ENCODE data around the gene OPN4. TPM values are rescaled to one million over a fixed set of nuclear protein-coding genes. Genes with fewer than 3 reads are reported as not detected.

Gene OPN4
- total RNA-seq, 4 donors from 2014 or later = 1.5 TPM; not detected in 3

DNA sequence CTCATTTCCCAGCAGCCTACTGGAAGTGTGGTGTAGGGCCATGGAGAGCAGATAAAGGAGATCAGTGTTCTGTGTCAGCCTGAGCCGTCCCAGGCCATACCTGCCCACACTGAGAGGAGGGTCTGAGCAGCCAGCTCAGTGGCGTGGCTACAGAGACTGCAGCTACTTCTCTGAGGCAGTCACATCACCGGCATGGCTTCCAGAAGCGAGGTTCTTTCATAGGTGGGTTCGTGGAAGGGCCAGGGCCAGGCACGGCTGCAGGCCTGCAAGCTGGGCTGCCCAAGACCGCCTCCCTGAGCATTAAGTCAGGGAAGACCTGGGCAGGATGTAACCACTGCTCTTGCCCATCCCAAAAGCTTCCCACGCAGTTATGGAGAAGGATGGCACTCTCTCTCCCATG, 48.8 kb downstream of the OPN4 start:
- no peaks in the 10 kb centered on the region for H3K9me3 ChIP-seq
- H3K27me3 ChIP-seq = no peaks in the 10 kb centered on the region
- no peak for DNase-seq
- intact Hi-C loops (cut with DNase I; ENCODE audit: low total_unique reads) = no loop called here
- TF ChIP-seq POLR2A (IDR thresholded peaks at IDR 0.05) = no peak
- no peak overlapping the region for H3K27ac ChIP-seq
- WGBS, 2 donors (ENCODE audit: low coverage in 1 of 2) = 92% methylated on average over 8 of the region's 8 CpGs; no CpG with 5 or more reads in 1 of the 2 donors
- no peaks in the 10 kb centered on the region for H3K4me1 ChIP-seq
- H3K4me3 ChIP-seq = no peak overlapping the region
- H3K36me3 ChIP-seq = no peaks in the 10 kb centered on the region
- in situ Hi-C loops (cut with MboI; ENCODE audit: low pct_ligation_motif_present in 1 of 4, low pct_unique_long_range_greater_than_20kb in 1 of 4, low sequenced_read_pairs in 3 of 4) = loop anchor here in 1 of 4 donors (10.0 kb wide), 1 partner anchor 202 kb away; no protein-coding TSS in a partner anchor

DNA sequence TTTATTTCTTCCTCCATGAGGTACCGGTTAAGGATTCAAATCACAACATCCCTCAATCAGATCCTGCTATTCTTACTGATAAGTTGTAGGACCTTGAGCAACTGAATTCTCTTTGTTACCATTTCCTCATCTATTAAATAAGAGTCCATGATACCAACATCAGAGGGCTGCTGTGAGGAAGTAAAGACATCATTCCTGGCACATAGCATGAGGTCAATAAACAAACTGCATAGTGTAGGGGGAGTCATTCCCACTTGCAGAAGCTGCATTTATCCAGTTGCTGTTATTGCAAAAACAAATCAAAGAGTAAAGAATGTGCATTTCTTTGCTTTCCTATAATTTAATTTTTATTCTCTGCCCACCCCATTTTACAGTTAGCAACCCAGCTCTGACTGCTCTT, 50.8 kb downstream of the OPN4 start:
- intact Hi-C loops (cut with DNase I; ENCODE audit: low total_unique reads) = no loop called here
- TF ChIP-seq EP300 (IDR thresholded peaks at IDR 0.05; ENCODE audit: low read depth) (no peak), CTCF (IDR thresholded peaks at IDR 0.05) (no peak), POLR2AphosphoS5 (IDR thresholded peaks at IDR 0.05) (no peak), POLR2A (IDR thresholded peaks at IDR 0.05) (no peak)

DNA sequence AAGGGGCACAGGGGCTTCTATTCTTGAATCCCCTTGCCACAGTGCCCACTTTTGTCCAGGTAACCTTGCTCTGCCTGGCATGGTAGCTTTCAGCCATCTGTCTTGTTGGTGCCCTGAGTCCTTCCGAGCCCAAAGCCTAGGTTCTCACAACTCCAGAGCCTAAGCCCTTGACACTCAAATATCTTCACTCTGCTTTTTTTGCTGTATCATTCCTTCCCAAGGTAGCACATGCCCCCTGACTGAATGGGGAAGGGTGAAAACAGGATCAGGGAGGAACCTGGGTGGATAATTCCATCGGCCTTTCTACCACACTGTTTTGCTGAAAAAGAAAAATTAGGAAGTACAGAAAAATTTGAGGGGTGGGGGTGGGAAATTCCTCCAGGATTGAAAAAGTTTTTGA, 51.6 kb downstream of the OPN4 start:
- 50 to 93% methylated on average over 1 to 2 of the region's 2 CpGs for WGBS, 2 donors (ENCODE audit: low coverage in 1 of 2)
- no peak for DNase-seq
- H3K9me3 ChIP-seq = no peaks in the 10 kb centered on the region
- H3K4me1 ChIP-seq = peaks cover 2 to 7% (median 4%) of the 10 kb centered on the region in 4 donors
- no peak overlapping the region for H3K4me3 ChIP-seq
- H3K27me3 ChIP-seq = no peaks in the 10 kb centered on the region
- no peak for TF ChIP-seq EP300 (IDR thresholded peaks at IDR 0.05; ENCODE audit: low read depth)
- no peak for TF ChIP-seq POLR2A (IDR thresholded peaks at IDR 0.05)
- no peak for TF ChIP-seq CTCF (IDR thresholded peaks at IDR 0.05)
- no peak for TF ChIP-seq POLR2AphosphoS5 (IDR thresholded peaks at IDR 0.05)
- H3K27ac ChIP-seq = no peak overlapping the region
- intact Hi-C loops (cut with DNase I; ENCODE audit: low total_unique reads) (no loop called here), in situ Hi-C loops (cut with MboI; ENCODE audit: low pct_ligation_motif_present in 1 of 4, low pct_unique_long_range_greater_than_20kb in 1 of 4, low sequenced_read_pairs in 3 of 4) (loop anchor here in 2 of 4 donors (5.0 to 10.0 kb wide), 2 partner anchors 196 to 199 kb away; no protein-coding TSS in a partner anchor)
- H3K36me3 ChIP-seq = no peaks in the 10 kb centered on the region

More for the DNA sequence above, 50.8 kb downstream of the OPN4 start:
- in situ Hi-C loops (cut with MboI; ENCODE audit: low pct_ligation_motif_present in 1 of 4, low pct_unique_long_range_greater_than_20kb in 1 of 4, low sequenced_read_pairs in 3 of 4) = loop anchor here in 2 of 4 donors (5.0 to 10.0 kb wide), 2 partner anchors 197 to 200 kb away; no protein-coding TSS in a partner anchor
- no peaks in the 10 kb centered on the region for H3K9me3 ChIP-seq
- no peaks in the 10 kb centered on the region for H3K36me3 ChIP-seq
- DNase-seq = no peak
- H3K27ac ChIP-seq = no peak overlapping the region
- H3K4me1 ChIP-seq = no peaks in the 10 kb centered on the region
- WGBS, 2 donors (ENCODE audit: low coverage in 1 of 2) = 91 to 100% methylated on average over 1 of the region's 1 CpG
- H3K27me3 ChIP-seq = no peaks in the 10 kb centered on the region
- H3K4me3 ChIP-seq = no peak overlapping the region

DNA sequence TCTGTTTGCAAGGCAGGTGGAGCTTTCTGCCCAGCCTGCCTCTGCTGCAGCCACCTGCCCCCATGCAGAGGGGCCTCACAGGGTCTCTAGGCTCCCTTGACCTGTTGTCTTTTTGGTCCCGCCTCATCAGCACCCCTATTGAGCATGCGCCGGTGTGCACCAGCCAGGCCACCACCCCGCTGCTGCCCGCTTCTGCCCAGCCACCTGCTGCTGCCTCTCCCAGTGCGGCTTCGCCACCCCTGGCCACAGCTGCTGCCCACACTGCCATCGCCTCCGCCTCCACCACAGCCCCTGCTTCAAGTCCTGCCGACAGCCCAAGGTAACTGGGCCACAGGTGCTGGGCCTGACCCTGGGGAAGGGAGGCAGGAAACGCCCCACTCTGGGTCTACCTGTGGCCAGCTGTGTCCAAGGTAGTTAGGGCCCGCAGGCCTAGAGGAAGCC, 52.1 kb downstream of the OPN4 start:
- WGBS, 2 donors (ENCODE audit: low coverage in 1 of 2) = 90% methylated on average over 12 of the region's 12 CpGs; no CpG with 5 or more reads in 1 of the 2 donors
- in situ Hi-C loops (cut with MboI; ENCODE audit: low pct_ligation_motif_present in 1 of 4, low pct_unique_long_range_greater_than_20kb in 1 of 4, low sequenced_read_pairs in 3 of 4) = loop anchor here in 2 of 4 donors (5.0 to 10.0 kb wide), 2 partner anchors 196 to 198 kb away; no protein-coding TSS in a partner anchor
- no peak for DNase-seq
- Histone ChIP-seq H3K27me3 (no peaks in the 10 kb centered on the region), H3K9me3 (no peaks in the 10 kb centered on the region), H3K4me3 (no peak overlapping the region), H3K4me1 (peaks cover 3 to 8% (median 5%) of the 10 kb centered on the region in 4 donors), H3K27ac (no peak overlapping the region), H3K36me3 (no peaks in the 10 kb centered on the region)
- intact Hi-C loops (cut with DNase I; ENCODE audit: low total_unique reads) = no loop called here
- TF ChIP-seq EP300 (IDR thresholded peaks at IDR 0.05; ENCODE audit: low read depth) (no peak), POLR2A (IDR thresholded peaks at IDR 0.05) (no peak), CTCF (IDR thresholded peaks at IDR 0.05) (no peak), POLR2AphosphoS5 (IDR thresholded peaks at IDR 0.05) (no peak)

All from transverse colon (tissue), 4 donors.